HCT116 (cell line): ENCODE data around the gene HDAC7. TPM values are rescaled to one million over a fixed set of nuclear protein-coding genes. Genes with fewer than 3 reads are reported as not detected.
A peak's percentile ranks its signal among the peaks of the same experiment; 100 is the strongest.

Experiments used
- ATAC-seq: fragments of 200-7000 bp; cut with Tn5 transposase; 2 replicates; pipeline ENCODE4 v1.9.1; 2020; ENCODE audit warnings: mild to moderate bottlenecking, moderate library complexity
- BruUV-seq: library from RNA; stranded (reverse); fragments of 400-500 nt; replicated peaks from 2 replicates; lab custom pipeline; 2021; lab: Mats Ljungman, UMichigan
- CTCF ChIA-PET: fragments of 300-600 bp; sonication (Branson Sonifier 250); formaldehyde crosslinking; loops from one replicate; lab custom pipeline; 2021; ENCODE audit warnings: antibody characterized with exemption; lab: Charles Lee
- POLR2A ChIA-PET: fragments of 300-600, 350-600 bp; sonication (Branson Sonifier 250); formaldehyde crosslinking; loops from one replicate; lab custom pipeline; 2021; ENCODE audit warnings: antibody characterized with exemption; lab: Charles Lee
- RAD21 ChIA-PET, 2 experiments: fragments of 300-600 bp; sonication (Branson Sonifier 250); formaldehyde crosslinking; loops; one replicate each; lab custom pipeline; 2023; ENCODE audit warnings: low total read pairs in 2 of 2; ENCODE audit not compliant: uncharacterized antibody in 2 of 2, unreplicated experiment in 2 of 2, low non-redundant PET in 1 of 2; lab: Charles Lee
- DNase-seq: peaks from one replicate; pipeline ENCODE4 v3.0.0-alpha.2; 2010; ENCODE audit warnings: low read depth, low spot score
- H2AFZ ChIP-seq: fragments of 200-600 bp; shearing (Covaris generic), sonication (generic); 2 replicates; pipeline ENCODE4 v1.6.1; 2017; ENCODE audit warnings: low read depth, mixed run types, mixed read lengths, antibody characterized with exemption, low read length; ENCODE audit not compliant: poor library complexity, severe bottlenecking
- H3K27ac ChIP-seq: 2 replicates; pipeline ENCODE4 v1.5.1; 2012; ENCODE audit warnings: low read depth, low read length
- H3K27me3 ChIP-seq: fragments of 200-600 bp; sonication (generic); 2 replicates; pipeline ENCODE4 v1.6.1; 2016; ENCODE audit warnings: mixed run types, low read length, mixed read lengths; ENCODE audit not compliant: insufficient read depth
- H3K36me3 ChIP-seq, 2 experiments: fragments of 200-500 bp in 1 of 2; fragments of 200-600 bp in 1 of 2; sonication (Bioruptor generic) in 1 of 2; sonication (generic) in 1 of 2; 2 replicates each; pipeline versions ENCODE4 v1.5.1 to v1.6.1; 2014 to 2016; ENCODE audit warnings: low read length in 2 of 2, inconsistent platforms in 1 of 2, mixed read lengths in 1 of 2, mixed run types in 1 of 2; ENCODE audit not compliant: insufficient read depth in 2 of 2, control insufficient read depth in 1 of 2
- H3K4me1 ChIP-seq, 2 experiments: fragments of 200-600 bp in 1 of 2; sonication (generic) in 1 of 2; 2 replicates each; pipeline versions ENCODE4 v1.5.1 to v1.6.1; 2012 to 2017; ENCODE audit warnings: low read length in 2 of 2, inconsistent platforms in 1 of 2, mild to moderate bottlenecking in 1 of 2, mixed read lengths in 1 of 2, mixed run types in 1 of 2, moderate library complexity in 1 of 2; ENCODE audit not compliant: insufficient read depth in 2 of 2, control insufficient read depth in 1 of 2
- H3K4me2 ChIP-seq: fragments of 200-600 bp; sonication (generic); 2 replicates; pipeline ENCODE4 v1.6.1; 2017; ENCODE audit warnings: mixed run types, low read length, mixed read lengths
- H3K4me3 ChIP-seq, 2 experiments: fragments of 200-600 bp in 1 of 2; sonication (generic) in 1 of 2; replicated peaks in 1 of 2; 2 replicates each; pipeline ENCODE4 v1.5.1; 2011 to 2016; ENCODE audit warnings: low read length in 2 of 2, control low read depth in 1 of 2, low read depth in 1 of 2, mild to moderate bottlenecking in 1 of 2, mixed read lengths in 1 of 2, mixed run types in 1 of 2
- H3K79me2 ChIP-seq: fragments of 200-600 bp; sonication (generic); 2 replicates; pipeline ENCODE4 v1.6.1; 2017; ENCODE audit warnings: mild to moderate bottlenecking, mixed run types, low read length, moderate library complexity, mixed read lengths; ENCODE audit not compliant: insufficient read depth
- H3K9ac ChIP-seq: fragments of 200-600 bp; sonication (generic); 2 replicates; pipeline ENCODE4 v1.6.1; 2016; ENCODE audit warnings: low read length, mixed read lengths
- H3K9me2 ChIP-seq: fragments of 200-600 bp; sonication (generic), shearing (Covaris generic); 2 replicates; pipeline ENCODE4 v1.6.1; 2017; ENCODE audit warnings: mixed run types, mild to moderate bottlenecking, moderate library complexity; ENCODE audit not compliant: insufficient read depth
- H3K9me3 ChIP-seq, 2 experiments: fragments of 200-500 bp in 1 of 2; fragments of 200-600 bp in 1 of 2; sonication (Bioruptor generic) in 1 of 2; sonication (generic) in 1 of 2; 2 replicates each; pipeline ENCODE4 v1.6.1; 2014 to 2017; ENCODE audit warnings: low read length in 2 of 2, mixed read lengths in 2 of 2, inconsistent platforms in 1 of 2, low read depth in 1 of 2, mild to moderate bottlenecking in 1 of 2, mixed run types in 1 of 2, moderate library complexity in 1 of 2; ENCODE audit not compliant: control insufficient read depth in 1 of 2, insufficient read depth in 1 of 2
- H4K20me1 ChIP-seq: fragments of 200-600 bp; sonication (generic), shearing (Covaris generic); 2 replicates; pipeline ENCODE4 v1.6.1; 2017; ENCODE audit warnings: mixed run types, mild to moderate bottlenecking, moderate library complexity; ENCODE audit not compliant: insufficient read depth
- ATF3 ChIP-seq: IDR thresholded peaks from 2 replicates; pipeline ENCODE4 v1.6.1; 2012
- CEBPB ChIP-seq: IDR thresholded peaks from 2 replicates; pipeline ENCODE4 v1.6.1; 2012; ENCODE audit warnings: low read depth
- CTCF ChIP-seq, 3 experiments: fragments of 200-600 bp in 1 of 3; sonication (generic) in 1 of 3; IDR thresholded peaks in 2 of 3; conservative IDR thresholded peaks in 1 of 3; 2 replicates each; pipeline ENCODE4 v1.5.1; 2012 to 2017; ENCODE audit warnings: low read depth in 2 of 3, low read length in 2 of 3, antibody characterized with exemption in 1 of 3, borderline replicate concordance in 1 of 3, control low read depth in 1 of 3, mild to moderate bottlenecking in 1 of 3, mixed read lengths in 1 of 3, mixed run types in 1 of 3, moderate library complexity in 1 of 3; ENCODE audit not compliant: insufficient read depth in 1 of 3
- EGR1 ChIP-seq: IDR thresholded peaks from 2 replicates; pipeline ENCODE4 v1.6.1; 2012; ENCODE audit warnings: low read depth
- ELF1 ChIP-seq: IDR thresholded peaks from 2 replicates; pipeline ENCODE4 v1.6.1; 2012; ENCODE audit warnings: low read depth, borderline replicate concordance
- EZH2 ChIP-seq: fragments of 200-600 bp; sonication (generic); IDR thresholded peaks from 2 replicates; pipeline ENCODE4 v1.6.1; 2017; ENCODE audit warnings: antibody characterized with exemption, mixed run types
- EZH2phosphoT487 ChIP-seq: fragments of 200-600 bp; IDR thresholded peaks from 2 replicates; pipeline ENCODE4 v1.6.1; 2018; ENCODE audit warnings: antibody characterized with exemption, borderline replicate concordance
- FOSL1 ChIP-seq: IDR thresholded peaks from 2 replicates; pipeline ENCODE4 v1.6.1; 2012; ENCODE audit warnings: low read depth
- MAX ChIP-seq: IDR thresholded peaks from 2 replicates; pipeline ENCODE4 v1.6.1; 2012
- POLR2AphosphoS5 ChIP-seq: IDR thresholded peaks from 2 replicates; pipeline ENCODE4 v1.6.1; 2011; ENCODE audit warnings: mild to moderate bottlenecking, low read depth, low read length, moderate library complexity
- RAD21 ChIP-seq: IDR thresholded peaks from 2 replicates; pipeline ENCODE4 v1.6.1; 2012; ENCODE audit warnings: low read depth, mild to moderate bottlenecking
- SIN3A ChIP-seq: IDR thresholded peaks from 2 replicates; pipeline ENCODE4 v1.6.1; 2012; ENCODE audit warnings: low read depth
- SRF ChIP-seq: IDR thresholded peaks from 2 replicates; pipeline ENCODE4 v1.6.1; 2012; ENCODE audit warnings: low read depth
- TCF7L2 ChIP-seq: IDR thresholded peaks from 2 replicates; pipeline ENCODE4 v1.7.0; 2011; ENCODE audit warnings: borderline replicate concordance, inconsistent platforms; ENCODE audit not compliant: insufficient read depth, insufficient read length; ENCODE audit errors: extremely low read depth
- ZBTB33 ChIP-seq: IDR thresholded peaks from 2 replicates; pipeline ENCODE4 v1.6.1; 2011; ENCODE audit warnings: mild to moderate bottlenecking, low read length, moderate library complexity; ENCODE audit not compliant: insufficient replicate concordance; ENCODE audit errors: extremely low read depth
- intact Hi-C: fragments of 100-400 bp; cut with micrococcal nuclease; formaldehyde crosslinking; loops from 2 replicates; pipeline ENCODE4 v1.10.0; 2022
- total RNA-seq: library from RNA; stranded (reverse); gene quantifications from one replicate; pipeline ENCODE4 v1.2.1, GENCODE V29; 2021; ENCODE audit not compliant: unreplicated experiment

HDAC7 gene
- total RNA-seq, 1 experiment from 2014 or later: 38.1 TPM

GRCh38 chr12:47825173-47825639 lies 5.5 kb upstream of the HDAC7 start:
- no peak overlapping the region for H2AFZ ChIP-seq
- TF ChIP-seq POLR2AphosphoS5: no peak
- TF ChIP-seq, all 23 proteins: peak for 0
- peaks cover 45 to 60% of the 10 kb centered on the region in 2 experiments for H3K4me1 ChIP-seq
- H4K20me1 ChIP-seq: no peaks in the 10 kb centered on the region
- no TSS peak for BruUV-seq
- intact Hi-C loops: no loop called here
- ChIA-PET RAD21 (no interaction called here), CTCF (interaction anchor here (1.4 kb wide), 1 partner anchor 14 kb away, joined by 3 read pairs; no protein-coding TSS in a partner anchor), POLR2A (no interaction called here)
- peak overlapping the region; percentile 35 for H3K4me2 ChIP-seq
- DNase-seq (no peak), ATAC-seq (no peak)
- H3K27ac ChIP-seq: peak overlapping the region; percentile 8; the same call in 1 of the 2 replicates
- no peak overlapping the region for H3K4me3 ChIP-seq
- peaks cover 3% of the 10 kb centered on the region; the same call in 1 of the 2 replicates for H3K79me2 ChIP-seq
- no peaks in the 10 kb centered on the region for H3K36me3 ChIP-seq
- no peaks in the 10 kb centered on the region for H3K27me3 ChIP-seq
- H3K9me2 ChIP-seq: no peaks in the 10 kb centered on the region
- H3K9me3 ChIP-seq: no peaks in the 10 kb centered on the region
- H3K9ac ChIP-seq: no peak overlapping the region

- CTCF ChIA-PET: interaction anchor here (1.4 kb wide), 1 partner anchor 14 kb away, joined by 3 read pairs; no protein-coding TSS in a partner anchor
- no peak overlapping the region for H3K4me2 ChIP-seq
- no peak overlapping the region for H3K4me3 ChIP-seq
- H3K9ac ChIP-seq: no peak overlapping the region
- no peaks in the 10 kb centered on the region for H3K36me3 ChIP-seq
- H3K4me1 ChIP-seq: peaks cover 43 to 60% of the 10 kb centered on the region in 2 experiments
- intact Hi-C loops: no loop called here
- RAD21 ChIA-PET: no interaction called here
- H2AFZ ChIP-seq: no peak overlapping the region
- no peak for DNase-seq
- POLR2A ChIA-PET: no interaction called here
- TF ChIP-seq EZH2 (no peak), SIN3A (no peak), EGR1 (no peak), ELF1 (no peak), EZH2phosphoT487 (no peak), ZBTB33 (no peak), SRF (no peak), FOSL1 (no peak), RAD21 (no peak), ATF3 (no peak), MAX (no peak), CEBPB (no peak), CTCF (IDR thresholded peaks at IDR 0.05 in 2 of 3, conservative IDR thresholded peaks at IDR 0.05 in 1 of 3; ENCODE audit: borderline replicate concordance in 1 of 3, insufficient read depth in 1 of 3, low read depth in 2 of 3, low read length in 2 of 3) (no peak), TCF7L2 (no peak)
- H4K20me1 ChIP-seq: no peaks in the 10 kb centered on the region
- no peaks in the 10 kb centered on the region for H3K9me3 ChIP-seq
- H3K27me3 ChIP-seq: no peaks in the 10 kb centered on the region
- H3K9me2 ChIP-seq: no peaks in the 10 kb centered on the region
- ATAC-seq: no peak
- no TSS peak for BruUV-seq
- peaks cover 6% of the 10 kb centered on the region; the same call in 1 of the 2 replicates for H3K79me2 ChIP-seq
- H3K27ac ChIP-seq: no peak overlapping the region
Observed at GRCh38 chr12:47824635-47825034, 4.9 kb upstream of the HDAC7 start.
